Activated CD8-positive, alpha-beta memory T cell treated with anti-CD3 and anti-CD28 coated beads, Interleukin-2, amount 50 U/mL, for 48 hours (primary cell): ENCODE data around the gene FBXO21.
"Not testable (repeated sequence)": the region's sequence is repeated elsewhere in the genome, so short reads cannot be mapped to it uniquely, and the experiment has no call there.

Source experiments
- DNase-seq: peaks from one replicate; pipeline ENCODE4 v3.0.0-alpha.2; 2020

The FBXO21 gene

DNA sequence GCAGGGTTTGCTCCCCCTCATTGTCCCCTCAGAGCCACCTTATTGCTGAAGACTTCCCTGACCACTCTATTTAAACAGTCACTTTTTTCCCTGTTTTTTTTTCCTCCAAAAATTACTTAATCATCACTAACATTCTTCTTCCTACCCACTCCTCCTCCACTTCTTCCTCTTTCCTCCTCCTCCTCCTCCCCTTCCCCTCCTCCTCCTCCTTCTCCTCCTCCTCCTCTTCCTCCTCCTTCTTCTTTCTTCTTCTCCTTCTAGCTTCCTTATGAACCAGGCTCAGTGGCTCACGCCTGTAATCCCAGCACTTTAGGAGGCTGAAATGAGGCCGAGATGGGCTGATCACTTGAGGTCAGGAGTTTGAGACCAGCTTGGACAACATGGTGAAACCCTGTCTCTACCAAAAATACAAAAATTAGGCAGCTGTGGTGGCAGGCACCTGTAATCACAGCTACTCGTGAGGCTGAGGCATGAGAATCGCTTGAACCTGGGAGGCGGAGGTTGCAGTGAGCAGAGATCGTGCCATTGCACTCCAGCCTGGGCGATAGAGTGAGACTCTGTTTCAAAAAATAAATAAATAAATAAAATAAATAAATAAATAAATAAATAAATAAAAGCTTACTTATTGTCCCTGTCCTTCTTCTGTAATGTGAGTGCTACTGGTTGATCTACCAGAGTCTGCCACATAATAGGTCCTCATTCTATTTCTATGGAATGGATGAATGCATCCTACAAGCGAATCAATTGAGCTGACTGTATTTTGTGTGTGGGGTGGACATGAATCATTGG lies 9.9 kb upstream of the FBXO21 start:
- not testable (repeated sequence) for DNase-seq

DNA sequence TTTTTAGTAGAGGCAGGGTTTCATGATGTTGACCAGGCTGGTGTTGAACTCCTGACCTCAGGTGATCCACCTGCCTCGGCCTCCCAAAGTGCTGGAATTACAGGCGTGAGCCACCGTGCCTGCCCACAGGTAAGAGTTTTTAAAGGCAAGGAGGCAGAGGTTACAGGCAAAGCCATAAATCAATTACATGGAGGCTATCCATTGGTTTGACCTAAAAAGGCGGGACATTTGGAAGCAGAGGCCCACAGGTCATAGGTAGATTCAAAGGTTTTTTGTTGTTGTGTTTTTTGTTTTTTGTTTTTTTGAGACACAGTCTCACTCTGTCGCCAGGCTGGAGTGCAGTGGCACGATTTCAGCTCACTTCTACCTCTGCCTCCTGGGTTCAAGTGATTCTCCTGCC lies 6.1 kb upstream of the FBXO21 start:
- DNase-seq = not testable (repeated sequence)

DNA sequence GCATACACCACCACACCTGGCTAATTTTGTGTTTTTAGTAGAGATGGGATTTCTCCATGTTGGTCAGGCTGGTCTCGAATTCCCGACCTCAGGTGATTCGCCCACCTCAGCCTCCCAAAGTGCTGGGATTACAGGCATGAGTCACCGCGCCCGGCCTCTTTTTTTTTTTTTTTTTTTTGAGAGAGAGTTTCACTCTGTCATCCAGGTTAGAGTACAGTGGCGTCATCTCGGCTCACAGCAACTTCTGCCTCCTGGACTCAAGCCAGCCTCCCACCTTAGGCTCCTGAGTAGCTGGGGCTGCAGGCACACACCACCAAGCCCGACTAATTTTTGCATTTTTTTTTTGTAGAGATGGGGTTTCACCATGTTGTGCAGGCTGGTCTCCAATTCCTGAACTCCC lies 4.8 kb upstream of the FBXO21 start:
- not testable (repeated sequence) for DNase-seq

DNA sequence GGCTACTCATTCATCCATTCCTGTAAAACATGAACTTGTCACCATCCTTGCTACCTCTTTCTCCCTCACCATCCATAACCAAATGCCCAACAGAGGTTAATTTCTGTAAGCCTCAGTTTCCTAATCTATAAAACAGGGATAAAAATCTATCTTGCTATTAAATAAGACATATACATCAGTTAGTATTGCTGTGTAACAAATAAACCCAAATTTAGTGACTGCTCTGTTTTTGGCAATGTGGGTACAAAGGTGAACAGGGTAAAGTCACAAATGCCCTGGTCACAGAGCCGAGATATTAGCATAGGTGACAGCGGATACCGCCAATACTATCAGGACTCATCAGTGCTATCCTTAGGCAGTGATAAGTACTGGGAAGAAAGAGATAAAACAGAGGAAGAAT lies 3.6 kb upstream of the FBXO21 start:
- DNase-seq = no peak

DNA sequence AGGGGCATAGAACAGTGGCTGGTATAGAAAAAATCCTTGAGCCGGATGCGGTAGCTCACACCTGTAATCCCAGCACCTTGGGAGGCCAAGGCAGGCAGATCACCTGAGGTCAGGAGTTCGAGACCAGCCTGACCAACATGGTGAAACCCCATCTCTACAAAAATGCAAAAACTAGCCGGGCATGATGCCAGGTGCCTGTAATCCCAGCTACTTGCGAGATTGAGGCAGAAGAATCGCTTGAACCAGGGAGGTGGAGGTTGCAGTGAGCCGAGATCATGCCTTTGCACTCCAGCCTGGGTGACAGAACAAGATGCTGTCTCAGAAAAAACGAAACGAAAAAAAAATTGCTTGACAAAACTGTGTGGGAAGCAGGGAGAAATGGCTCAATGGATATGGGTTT lies 2.3 kb upstream of the FBXO21 start:
- DNase-seq = not testable (repeated sequence)

DNA sequence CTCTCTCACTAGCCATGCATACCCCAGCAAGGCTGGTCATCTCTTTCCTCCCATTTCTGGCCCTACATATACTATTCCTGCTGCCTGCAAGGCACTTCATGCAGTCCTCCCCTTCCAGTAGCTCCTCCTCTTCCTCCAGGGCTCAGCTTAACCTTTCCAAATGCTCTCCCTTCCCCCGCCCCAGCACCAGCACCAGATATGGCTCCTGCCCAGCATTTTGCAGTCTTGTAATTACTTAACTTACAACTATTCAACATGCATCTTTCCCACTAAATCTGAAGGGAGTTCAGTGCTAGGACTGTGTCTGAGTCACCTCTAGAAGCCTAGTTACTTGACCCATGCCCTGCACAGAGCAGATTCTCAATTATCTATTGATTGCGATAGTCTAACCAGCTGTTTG lies 1.8 kb upstream of the FBXO21 start:
- no peak for DNase-seq

DNA sequence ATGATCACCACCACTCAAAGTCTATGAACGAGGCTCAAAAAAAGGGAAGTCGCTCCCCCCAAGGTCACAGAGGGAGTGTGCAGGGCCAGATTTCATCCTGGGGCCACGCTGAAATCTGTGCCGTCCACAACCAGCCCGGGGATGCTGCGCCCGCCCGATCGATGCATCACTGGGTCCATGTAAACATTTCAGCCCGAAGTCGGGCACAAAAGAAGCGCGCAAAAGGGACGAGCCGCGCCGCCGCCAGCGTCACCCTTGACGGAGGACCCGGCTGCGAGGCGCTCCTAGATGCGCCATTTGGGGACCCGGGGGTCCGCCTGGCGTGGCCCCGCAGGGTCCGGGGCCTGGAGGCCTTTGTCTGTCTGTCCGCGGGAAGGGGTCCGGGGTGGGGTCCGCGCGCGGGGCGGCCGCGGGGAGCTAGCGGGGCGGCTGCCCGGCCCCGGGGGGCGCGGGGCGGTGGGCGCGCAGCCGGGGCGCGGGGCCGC lies 503 bp downstream of the FBXO21 start:
- peak; percentile 68 for DNase-seq

DNA sequence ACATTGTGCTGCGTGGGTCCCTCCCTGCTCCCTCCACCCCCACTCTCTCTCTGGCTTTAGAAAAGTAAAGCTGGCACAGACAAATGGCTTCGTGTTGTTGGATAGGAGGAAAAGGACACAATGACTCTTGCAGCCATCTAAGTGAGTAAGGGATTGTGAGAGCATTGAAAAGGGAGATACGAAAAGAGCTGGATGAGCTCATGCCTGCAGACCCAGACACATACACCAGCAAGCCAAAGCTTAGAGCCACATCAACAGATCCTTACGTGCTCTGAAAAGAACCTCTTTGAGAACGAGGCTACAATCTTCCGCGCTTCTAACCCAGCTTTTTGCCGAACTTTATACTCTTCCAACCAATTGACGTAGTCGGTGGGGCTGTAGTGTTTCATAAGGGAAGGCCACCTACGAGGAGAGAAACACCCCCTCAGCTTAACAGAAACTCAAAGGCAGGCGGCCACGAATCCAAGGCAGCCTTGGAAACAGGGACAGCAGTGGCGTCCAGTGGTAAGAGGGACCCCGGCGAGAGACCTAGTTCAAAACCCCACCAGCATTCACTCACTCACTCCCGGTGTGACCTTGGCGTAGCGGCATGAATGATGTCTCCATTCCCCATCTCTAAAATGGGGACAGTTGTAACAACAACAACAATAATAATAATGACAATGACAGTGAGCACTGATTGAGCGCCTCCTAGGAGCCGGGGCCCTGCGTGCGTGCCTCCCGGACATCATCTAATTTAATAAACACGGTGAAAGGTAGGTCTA lies 1.1 kb downstream of the FBXO21 start:
- no peak for DNase-seq

DNA sequence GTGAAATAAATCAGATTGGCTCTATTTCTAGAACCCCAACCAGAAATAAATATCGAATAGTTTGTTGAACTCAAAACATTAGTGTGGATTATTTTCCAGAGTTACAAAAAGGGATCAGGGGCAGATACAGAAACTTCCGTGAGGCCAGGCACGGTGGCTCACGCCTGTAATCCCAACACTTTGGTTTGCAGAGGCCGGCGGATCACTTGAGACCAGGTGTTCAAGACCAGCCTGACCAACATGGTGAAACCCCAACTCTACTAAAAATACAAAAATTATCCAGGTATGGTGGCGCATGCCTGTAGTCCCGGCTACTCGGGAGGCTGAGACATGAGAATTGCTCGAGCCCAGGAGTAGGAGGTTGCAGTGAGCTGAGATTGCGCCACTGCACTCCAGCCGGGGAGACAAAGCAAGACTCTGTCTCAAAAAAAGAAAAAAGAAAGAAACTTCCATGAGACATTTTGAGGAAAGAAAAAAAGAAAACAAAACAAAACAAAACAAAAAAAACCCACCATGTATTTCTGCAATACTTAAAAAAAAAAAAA lies 2.1 kb downstream of the FBXO21 start:
- DNase-seq = no peak

DNA sequence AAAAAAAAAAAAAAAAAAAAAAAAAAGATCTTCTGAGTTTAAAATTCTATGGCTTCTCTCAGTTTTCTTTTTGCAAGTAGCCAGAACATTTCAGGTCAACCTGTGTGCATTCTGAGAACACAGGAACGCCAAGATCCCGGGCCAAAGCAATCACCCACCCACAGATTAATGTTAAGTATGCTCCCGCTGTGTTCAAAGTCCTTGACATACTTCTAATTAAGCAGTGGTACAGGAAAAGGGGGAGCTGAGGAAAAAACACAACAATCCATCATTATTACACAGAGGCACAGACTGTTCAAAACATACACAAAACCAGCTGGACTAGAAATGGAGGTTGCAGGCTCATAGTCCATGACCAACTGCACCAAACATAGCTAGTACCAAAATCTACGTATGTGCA lies 2.8 kb downstream of the FBXO21 start:
- no peak for DNase-seq

DNA sequence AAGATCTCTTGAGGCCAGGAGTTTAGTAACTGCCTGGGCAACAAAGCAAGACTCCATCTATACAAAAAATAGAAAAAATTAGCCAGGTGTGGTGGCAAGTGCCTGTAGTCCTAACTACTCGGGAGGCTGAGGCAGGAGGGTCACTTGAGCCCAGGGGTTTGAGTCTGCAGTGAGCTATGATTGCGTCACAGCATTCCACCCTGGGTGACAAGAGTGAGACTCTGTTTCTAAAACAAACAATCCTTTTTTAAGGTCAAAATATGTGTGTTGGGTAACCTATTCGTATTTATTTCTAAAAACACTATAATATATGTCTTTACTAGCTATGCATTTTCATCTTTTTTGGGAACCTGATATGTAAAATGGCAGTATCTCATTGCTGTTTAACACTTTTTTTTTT lies 7.4 kb downstream of the FBXO21 start:
- DNase-seq = no peak

DNA sequence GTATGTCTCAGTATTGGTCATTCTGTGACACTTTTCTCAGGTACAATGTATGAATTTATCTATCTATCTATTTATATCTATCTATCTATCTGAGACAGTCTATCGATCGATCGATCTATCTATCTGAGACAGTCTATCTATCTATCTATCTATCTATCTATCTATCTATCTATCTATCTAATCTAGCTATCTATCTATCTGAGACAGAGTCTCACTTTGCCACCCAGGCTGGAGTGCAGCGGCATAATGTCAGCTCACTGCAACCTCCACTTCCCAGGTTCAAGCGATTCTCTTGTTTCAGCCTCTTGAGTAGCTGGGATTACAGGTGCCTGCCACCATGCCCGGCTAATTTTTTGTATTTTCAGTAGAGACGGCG lies 8.8 kb downstream of the FBXO21 start:
- DNase-seq = not testable (repeated sequence)

DNA sequence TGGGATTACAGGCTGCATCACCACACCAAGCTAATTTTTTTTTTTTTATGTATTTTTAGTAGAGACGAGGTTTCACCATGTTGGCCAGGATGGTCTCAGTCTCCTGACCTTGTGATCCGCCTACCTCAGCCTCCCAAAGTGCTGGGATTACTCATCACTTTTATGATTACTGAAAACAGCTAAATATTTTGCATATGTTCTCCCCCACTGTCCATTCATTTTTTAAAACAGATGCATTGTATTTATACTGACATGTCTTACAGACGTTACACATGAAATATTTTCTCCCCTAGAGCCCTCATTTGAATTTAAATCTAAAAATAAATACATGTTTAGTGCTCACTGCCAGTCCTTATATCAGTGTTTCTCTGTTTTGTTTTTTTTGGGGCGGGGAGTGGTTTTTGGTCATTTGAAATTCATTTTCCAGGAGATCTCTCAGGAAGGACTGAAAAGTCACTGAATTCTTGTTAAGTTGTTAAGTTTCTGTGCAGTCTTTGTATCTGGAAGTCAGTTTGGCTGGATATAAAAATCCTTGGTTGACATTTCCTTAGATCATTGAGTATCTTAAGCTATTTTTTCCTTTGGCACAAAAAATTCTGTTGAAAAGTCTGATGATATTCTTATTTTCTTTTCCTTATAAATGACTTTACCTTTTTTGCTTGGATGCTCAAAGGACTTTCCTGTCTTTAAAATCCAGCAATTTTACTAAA lies 9.4 kb downstream of the FBXO21 start:
- DNase-seq = no peak

DNA sequence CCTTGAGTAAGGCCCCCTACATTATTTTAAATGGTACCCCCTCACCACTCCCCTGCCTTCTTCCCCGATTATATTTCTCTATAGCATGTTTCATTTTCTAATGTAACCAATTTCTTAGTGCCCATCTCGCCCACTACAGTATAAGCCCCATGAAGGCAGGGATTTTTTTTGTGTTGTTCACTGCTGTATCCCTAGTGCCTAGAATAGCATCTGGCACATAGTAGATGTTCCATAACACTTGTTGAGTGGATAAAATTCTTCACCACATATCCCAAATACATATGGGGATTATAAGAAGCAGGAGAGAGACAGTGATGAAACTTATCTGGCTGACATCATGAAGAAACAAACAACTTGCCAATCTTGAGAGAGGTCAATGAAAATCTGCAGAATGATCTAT lies 11.5 kb downstream of the FBXO21 start:
- DNase-seq = no peak

DNA sequence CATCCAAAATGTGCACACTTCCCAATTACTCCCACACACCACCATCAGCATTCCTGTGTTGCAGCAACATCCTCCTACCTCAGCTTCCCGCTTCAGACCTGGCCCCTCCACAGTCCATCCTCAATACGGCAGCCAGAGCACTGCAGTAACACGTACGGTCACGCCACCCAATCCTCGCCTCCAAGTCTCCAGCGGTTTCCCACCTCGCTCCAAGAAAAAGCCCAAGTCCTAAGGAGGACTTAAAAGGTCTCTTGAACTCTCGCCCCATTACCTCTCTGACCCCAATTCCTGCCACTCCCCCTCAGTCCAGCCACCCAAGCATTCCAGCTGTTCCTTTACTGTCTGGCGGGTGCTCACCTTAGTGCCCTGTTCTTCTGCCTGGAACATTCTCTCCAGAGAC lies 12.0 kb downstream of the FBXO21 start:
- DNase-seq = no peak

DNA sequence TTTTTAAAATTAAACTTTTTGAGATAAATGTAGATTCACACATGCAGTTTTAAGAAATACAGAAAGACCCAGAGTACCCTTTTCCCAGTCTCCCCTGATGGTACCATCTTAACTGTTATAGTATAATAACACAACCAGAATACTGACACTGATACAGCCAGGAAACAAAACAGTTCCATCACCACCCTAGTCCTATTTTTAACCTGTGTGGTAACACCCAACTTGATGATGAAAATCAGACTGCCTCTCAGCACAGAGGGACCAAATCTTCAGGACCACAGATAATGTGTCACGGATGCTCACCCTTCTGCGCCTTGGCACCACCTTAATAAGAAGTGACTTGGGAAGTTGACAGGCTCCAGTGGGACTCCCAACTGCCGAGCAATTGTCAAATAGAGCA lies 18.1 kb downstream of the FBXO21 start:
- DNase-seq = no peak

DNA sequence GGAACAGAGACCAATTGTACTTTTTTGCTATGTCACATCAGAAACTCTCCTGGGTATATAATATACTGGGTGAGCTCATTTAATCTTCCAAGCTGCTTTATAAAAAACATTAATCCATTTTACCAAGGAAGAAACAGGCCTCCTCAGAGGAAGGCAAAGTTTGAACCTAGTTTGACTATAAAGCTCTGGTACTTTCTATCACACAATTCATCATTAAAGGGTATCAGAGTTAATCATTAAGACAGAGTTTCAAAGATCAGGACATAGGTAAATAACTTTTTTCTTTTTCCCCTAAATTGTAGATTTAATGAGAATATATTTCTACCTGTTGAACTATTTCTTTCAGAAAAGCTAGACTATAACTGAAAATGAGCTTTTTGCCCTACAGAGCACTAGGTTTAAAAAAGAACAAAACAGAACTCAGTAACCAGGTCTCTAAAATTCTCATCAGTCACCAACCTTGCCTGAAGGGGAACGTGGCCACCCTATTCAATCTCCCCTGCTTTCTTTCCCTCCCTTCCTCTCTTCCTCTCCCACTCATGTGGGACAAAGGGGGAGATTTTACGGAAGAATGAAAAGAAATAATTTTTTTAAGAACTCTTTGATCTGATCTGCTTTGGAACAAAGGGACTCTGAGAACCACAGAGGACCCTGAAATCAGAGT lies 18.6 kb downstream of the FBXO21 start:
- no peak for DNase-seq

DNA sequence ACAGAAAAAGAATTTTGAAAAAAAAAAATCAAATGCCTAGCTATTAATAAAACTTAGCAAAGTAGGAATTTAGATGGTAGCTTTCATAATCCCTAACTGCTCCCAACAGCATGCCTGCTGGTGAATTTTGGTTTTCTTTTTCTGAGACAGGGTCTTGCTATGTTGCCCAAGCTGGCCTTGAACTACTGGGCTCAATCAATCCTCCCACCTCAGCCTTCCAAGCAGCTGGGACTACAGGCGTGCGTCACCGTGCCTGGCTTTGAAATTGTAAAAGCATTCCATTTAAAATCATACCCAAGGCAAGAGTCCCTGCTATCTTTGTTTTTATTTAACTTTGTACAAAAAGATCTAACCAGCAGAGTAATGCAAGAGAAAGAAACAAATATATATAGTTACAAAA lies 20.7 kb downstream of the FBXO21 start:
- no peak for DNase-seq

DNA sequence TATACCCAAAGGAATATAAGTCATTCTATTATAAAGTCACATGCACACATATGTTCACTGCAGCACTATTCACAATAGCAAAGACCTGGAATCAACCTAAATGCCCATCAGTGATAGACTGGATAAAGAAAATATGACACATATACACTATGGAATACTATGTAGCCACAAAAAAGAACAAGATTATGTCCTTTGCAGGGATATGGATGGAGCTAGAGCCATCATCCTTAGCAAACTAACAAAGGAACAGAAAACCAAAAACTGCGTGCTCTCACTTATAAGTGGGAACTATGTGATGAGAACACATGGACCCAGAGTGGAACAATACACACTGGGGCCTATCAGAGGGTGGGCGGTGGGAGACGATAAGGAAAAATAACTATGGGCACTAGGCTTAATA lies 21.3 kb downstream of the FBXO21 start:
- no peak for DNase-seq

DNA sequence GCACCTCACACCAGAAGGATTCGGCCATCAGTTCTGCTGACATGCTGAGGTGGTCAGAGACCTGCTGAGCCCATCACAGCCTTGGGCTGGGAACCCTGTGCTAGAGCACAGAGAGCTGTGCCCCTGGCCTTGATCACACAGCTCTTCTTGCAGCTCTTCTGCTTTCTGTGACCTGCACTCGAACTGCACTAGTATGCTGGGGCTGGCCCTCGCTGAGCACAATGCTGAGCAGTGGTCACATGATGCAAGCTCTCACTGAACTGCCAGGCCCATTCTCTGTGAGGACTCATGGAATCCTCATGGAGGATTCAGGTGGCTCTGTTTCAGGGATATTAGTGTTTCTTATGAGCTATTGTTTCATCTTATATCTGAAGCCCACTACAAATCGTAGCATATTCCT lies 22.5 kb downstream of the FBXO21 start:
- DNase-seq = no peak

DNA sequence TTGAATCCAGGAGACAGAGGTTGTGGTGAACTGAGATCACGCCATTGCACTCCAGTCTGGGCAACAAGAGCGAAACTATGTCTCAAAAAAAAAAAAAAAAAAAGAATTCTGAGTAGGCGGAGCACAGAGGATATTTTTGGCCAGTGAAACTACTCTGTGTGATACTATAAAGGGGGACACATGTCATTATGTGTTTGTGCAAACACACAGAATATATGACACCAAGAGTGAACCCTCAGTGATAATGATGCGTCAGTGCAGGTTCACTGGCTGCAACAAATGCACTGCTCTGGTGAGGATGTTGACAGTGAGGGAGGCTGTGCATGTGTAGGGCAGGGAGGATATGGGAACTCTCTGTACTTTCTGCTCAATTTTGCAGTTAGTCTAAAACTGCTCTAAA lies 24.2 kb downstream of the FBXO21 start:
- no peak for DNase-seq

DNA sequence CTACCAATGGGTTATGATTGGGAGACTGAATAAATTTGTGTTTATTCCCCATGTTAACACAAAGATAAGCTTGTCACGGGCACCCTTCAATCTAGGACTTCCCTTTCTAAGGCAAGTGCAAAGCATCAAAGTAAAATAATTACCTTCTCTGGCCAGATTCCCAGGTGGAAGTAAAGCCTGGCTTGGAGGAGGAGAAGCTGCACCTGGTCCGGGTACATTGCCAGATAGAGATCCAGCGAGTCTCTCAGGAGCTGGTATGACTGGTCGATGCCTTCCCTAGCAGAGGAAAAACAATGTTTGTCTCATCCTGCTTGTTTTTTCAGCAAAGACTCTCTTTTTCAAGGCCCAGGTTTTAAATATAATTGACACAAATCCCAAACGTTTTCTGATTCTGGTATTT lies 24.9 kb downstream of the FBXO21 start:
- no peak for DNase-seq

DNA sequence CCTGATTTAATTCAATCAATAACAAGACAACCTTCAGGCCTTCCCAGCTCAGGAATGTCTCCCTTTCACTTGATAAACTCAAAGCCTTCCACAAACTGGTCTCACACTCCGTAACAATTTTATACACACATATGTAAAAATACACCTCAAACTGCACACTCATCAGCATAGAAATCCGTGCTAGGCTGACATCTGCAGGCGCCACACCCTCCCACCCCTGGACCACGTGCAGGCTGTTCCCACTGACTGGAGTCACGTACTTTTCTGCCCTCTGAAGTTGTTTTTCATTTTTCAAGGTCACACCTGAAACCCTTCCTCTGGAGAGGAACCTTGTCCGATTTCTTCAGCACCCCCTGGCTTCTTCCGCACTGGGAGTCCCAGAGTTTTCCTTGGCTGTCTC lies 27.6 kb downstream of the FBXO21 start:
- no peak for DNase-seq
